ENCODE data around the gene NKX1-1.

Gene NKX1-1

DNA sequence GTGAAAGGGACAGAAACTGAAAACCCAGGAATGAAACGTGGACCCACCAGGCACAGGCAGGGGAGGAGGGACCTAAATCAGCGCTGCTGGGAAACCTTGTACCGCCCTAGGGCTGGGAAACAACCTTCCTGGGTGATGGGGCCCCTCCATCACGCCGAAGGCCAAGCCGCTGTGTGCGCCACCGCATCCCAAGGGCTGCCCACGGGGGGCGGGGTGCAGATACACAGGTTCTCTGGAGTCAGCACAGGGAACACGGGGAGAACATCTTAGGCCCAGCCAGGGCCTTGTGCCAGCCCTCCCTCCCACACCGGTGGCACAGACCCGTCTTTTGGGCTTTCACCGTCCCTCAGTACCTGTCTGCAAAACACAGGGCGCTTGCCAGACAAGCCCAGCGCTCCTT is 46.3 kb downstream of the NKX1-1 start:
- no peak for DNase-seq (ENCODE audit: low read depth)

DNA sequence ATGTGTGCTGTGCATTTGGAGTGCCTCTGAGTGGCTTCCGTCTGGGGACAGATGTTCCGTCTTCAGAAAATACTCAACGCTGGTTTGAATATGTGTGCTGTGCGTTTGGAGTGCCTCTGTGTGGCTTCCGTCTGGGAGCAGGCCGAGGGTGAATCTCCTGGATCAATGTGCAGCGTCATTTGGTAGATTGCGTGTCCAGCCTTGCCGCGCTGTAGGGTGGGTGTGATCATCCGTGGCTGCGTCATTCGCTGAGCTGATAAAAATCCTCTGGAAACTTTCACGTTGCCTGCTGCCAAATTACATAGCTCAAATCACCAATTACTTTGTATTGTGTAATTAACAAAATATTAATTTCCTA is 47.1 kb downstream of the NKX1-1 start:
- DNase-seq (ENCODE audit: low read depth): no peak

DNA sequence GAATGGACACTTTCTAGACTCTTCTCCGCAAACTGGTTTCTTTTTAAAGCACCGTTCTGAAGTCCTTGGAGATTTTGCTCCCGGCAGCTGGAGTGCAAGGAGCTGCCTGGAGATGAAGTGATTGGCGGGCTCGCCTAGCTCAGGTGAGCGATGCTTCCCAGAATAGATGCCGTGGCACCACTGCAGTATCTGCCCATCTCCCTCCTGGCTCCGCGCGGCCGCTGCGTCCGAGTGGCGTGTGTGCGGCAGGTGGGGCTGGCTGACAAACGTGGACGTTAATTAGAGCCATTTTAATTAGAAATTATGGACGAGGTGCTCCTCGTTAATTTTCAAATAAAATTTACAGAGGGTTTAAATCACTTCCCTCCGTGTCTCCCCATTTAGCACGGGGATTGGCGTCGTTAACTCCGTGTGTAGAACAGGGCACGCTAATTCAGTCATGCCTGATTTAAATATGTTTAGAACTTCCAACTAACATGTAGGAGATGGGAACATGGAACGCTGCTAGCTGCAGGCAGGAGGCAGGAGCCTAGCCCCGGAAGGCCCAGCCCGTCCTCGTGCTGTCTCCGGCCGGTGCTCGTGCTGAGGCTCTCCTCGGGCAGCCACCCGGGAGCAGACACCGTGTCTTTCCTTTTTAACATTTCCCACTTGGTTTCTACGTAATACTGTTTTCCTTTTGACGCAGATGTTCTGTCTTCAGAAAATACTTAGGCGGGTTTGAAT is 47.7 kb downstream of the NKX1-1 start:
- DNase-seq (ENCODE audit: low read depth): no peak

GRCh38 chr4:1357356-1358248 is 48.6 kb downstream of the NKX1-1 start:
- DNase-seq (ENCODE audit: low read depth): no peak

GRCh38 chr4:1356181-1356998 is 49.9 kb downstream of the NKX1-1 start:
- no peak for DNase-seq (ENCODE audit: low read depth)

- DNase-seq (ENCODE audit: low read depth): no peak
Measured at GRCh38 chr4:1355378-1355777, 50.9 kb downstream of the NKX1-1 start.

GRCh38 chr4:1354983-1355275 is 51.3 kb downstream of the NKX1-1 start:
- DNase-seq (ENCODE audit: low read depth): no peak

GRCh38 chr4:1354136-1354982 is 51.9 kb downstream of the NKX1-1 start:
- DNase-seq (ENCODE audit: low read depth): no peak

- no peak for DNase-seq (ENCODE audit: low read depth)
Measured at GRCh38 chr4:1353186-1354055, 52.8 kb downstream of the NKX1-1 start.

All from stimulated activated CD8-positive, alpha-beta memory T cell treated with anti-CD3 and anti-CD28 coated beads, Interleukin-15, amount 100 ng/mL, for 24 hours (primary cell).